HG03175 (cell line): ENCODE results near the gene PSKH1.

Source experiments
- ATAC-seq: cut with Tn5 transposase; IDR thresholded peaks from one replicate; pipeline ENCODE4 v1.9.1; 2021; ENCODE audit warnings: mild to moderate bottlenecking, moderate library complexity; ENCODE audit not compliant: unreplicated experiment

Gene PSKH1

GRCh38 chr16:67939507-67940445 is 46.7 kb downstream of the PSKH1 start:
- no peak for ATAC-seq

GRCh38 chr16:67940446-67941089 is 47.5 kb downstream of the PSKH1 start:
- ATAC-seq: no peak

GRCh38 chr16:67941469-67942199 is 48.6 kb downstream of the PSKH1 start:
- no peak for ATAC-seq

GRCh38 chr16:67942200-67942509 is 49.1 kb downstream of the PSKH1 start:
- ATAC-seq: no peak

- ATAC-seq: no peak
These were observed 49.6 kb downstream of the PSKH1 start for GRCh38 chr16:67942510-67943255.

- no peak for ATAC-seq
These were observed 50.2 kb downstream of the PSKH1 start for GRCh38 chr16:67943256-67943618.

GRCh38 chr16:67943619-67944504 is 50.8 kb downstream of the PSKH1 start, which contains the start of gene LCAT:
LCAT (minus strand) TSS chr16:67944120; CDS start chr16:67944101, 19 bp downstream.
- no peak for ATAC-seq

GRCh38 chr16:67944690-67945391 is 51.8 kb downstream of the PSKH1 start:
- ATAC-seq: no peak

- no peak for ATAC-seq
These were observed 52.4 kb downstream of the PSKH1 start for GRCh38 chr16:67945392-67945933.

- ATAC-seq: no peak
These were observed 53.1 kb downstream of the PSKH1 start for GRCh38 chr16:67946128-67946569.

GRCh38 chr16:67946966-67947558 is 54.0 kb downstream of the PSKH1 start:
- ATAC-seq: no peak

GRCh38 chr16:67948015-67948414 is 55.0 kb downstream of the PSKH1 start:
- ATAC-seq: no peak

- ATAC-seq: no peak
These were observed 56.6 kb downstream of the PSKH1 start for GRCh38 chr16:67949645-67950044.

GRCh38 chr16:67950335-67950843 is 57.3 kb downstream of the PSKH1 start:
- no peak for ATAC-seq

GRCh38 chr16:67951485-67951884 is 58.4 kb downstream of the PSKH1 start:
- ATAC-seq: no peak

GRCh38 chr16:67953641-67954375 is 60.8 kb downstream of the PSKH1 start:
- ATAC-seq: no peak

- no peak for ATAC-seq
These were observed 61.6 kb downstream of the PSKH1 start for GRCh38 chr16:67954421-67955196.
